ENCODE results near the gene SLC43A1.

- TF ChIP-seq MAX (IDR thresholded peaks at IDR 0.05; ENCODE audit: low read depth, low read length) (no peak), POLR2A (IDR thresholded peaks at IDR 0.05; ENCODE audit: extremely low read depth, insufficient read length) (no peak), CTCF (IDR thresholded peaks at IDR 0.05; ENCODE audit: low read depth, low read length) (no peak), MYC (IDR thresholded peaks at IDR 0.05; ENCODE audit: low read depth, low read length) (no peak)
Measured at GRCh38 chr11:57547854-57548377, 32.4 kb upstream of the SLC43A1 start.

Measured in NB4 (cell line).